CD4-positive, alpha-beta T cell treated with Interleukin-15 for 1 hour (primary cell): ENCODE measurements around the gene STRA6.
"Not testable (repeated sequence)": the region's sequence is repeated elsewhere in the genome, so short reads cannot be mapped to it uniquely, and the experiment has no call there.

ENCODE experiments used
- DNase-seq: peaks from one replicate; pipeline ENCODE4 v3.0.0-alpha.2; 2020

Gene STRA6

GRCh38 chr15:74179101-74179841 lies 23.3 kb downstream of the STRA6 start:
- DNase-seq = no peak

GRCh38 chr15:74178326-74179100 lies 24.1 kb downstream of the STRA6 start:
- no peak for DNase-seq

- no peak for DNase-seq
These were observed 26.0 kb downstream of the STRA6 start for GRCh38 chr15:74176262-74177214.

- DNase-seq = no peak
These were observed 27.1 kb downstream of the STRA6 start for GRCh38 chr15:74175271-74176191.

- DNase-seq = no peak
These were observed 27.7 kb downstream of the STRA6 start for GRCh38 chr15:74174958-74175253.

- no peak for DNase-seq
These were observed 28.2 kb downstream of the STRA6 start for GRCh38 chr15:74174219-74174957.

- DNase-seq = no peak
These were observed 29.0 kb downstream of the STRA6 start, which contains the start of gene ISLR for GRCh38 chr15:74173380-74174218. TSS of gene ISLR (plus strand) at chr15:74173710. CDS start at chr15:74174859, 1,149 bp downstream.

- DNase-seq = no peak
These were observed 29.7 kb downstream of the STRA6 start for GRCh38 chr15:74172701-74173379.

- DNase-seq = no peak
These were observed 30.5 kb downstream of the STRA6 start for GRCh38 chr15:74171965-74172541.

- DNase-seq = no peak
These were observed 31.6 kb downstream of the STRA6 start for GRCh38 chr15:74170875-74171578.

- no peak for DNase-seq
These were observed 32.3 kb downstream of the STRA6 start for GRCh38 chr15:74170071-74170844.

GRCh38 chr15:74168711-74169126 lies 33.9 kb downstream of the STRA6 start:
- no peak for DNase-seq

GRCh38 chr15:74167891-74168331 lies 34.7 kb downstream of the STRA6 start:
- no peak for DNase-seq

- DNase-seq = no peak
These were observed 37.1 kb downstream of the STRA6 start for GRCh38 chr15:74165461-74165860.

- DNase-seq = not testable (repeated sequence)
These were observed 40.4 kb downstream of the STRA6 start for GRCh38 chr15:74162195-74162536.

- not testable (repeated sequence) for DNase-seq
These were observed 42.2 kb downstream of the STRA6 start for GRCh38 chr15:74160390-74160789.

GRCh38 chr15:74159773-74160172 lies 42.8 kb downstream of the STRA6 start:
- DNase-seq = no peak
